ENCODE results near the gene DUSP5.

- no peak for TF ChIP-seq POLR2A (IDR thresholded peaks at IDR 0.05)
- TF ChIP-seq CTCF (IDR thresholded peaks at IDR 0.05) = no peak
These were observed 56.2 kb downstream of the DUSP5 start for GRCh38 chr10:110553905-110554304.

All from Peyer's patch (tissue), 4 donors.